Left cardiac atrium (tissue), 4 donors: ENCODE results near the gene ANO8. TPM values are rescaled to one million over a fixed set of nuclear protein-coding genes. Genes with fewer than 3 reads are reported as not detected.
"Not testable (repeated sequence)": the region's sequence is repeated elsewhere in the genome, so short reads cannot be mapped to it uniquely, and the experiment has no call there.

Experiments used
- ATAC-seq, 2 donors: fragments of 200-7000 bp; cut with Tn5 transposase; one replicate each; pipeline ENCODE4 v1.9.1; 2020; ENCODE audit warnings: mild to moderate bottlenecking in 2 of 2, moderate library complexity in 2 of 2
- DNase-seq: peaks from one replicate; pipeline ENCODE4 v3.0.0-alpha.2; 2020
- intact Hi-C, 2 donors: fragments of 100-400 bp; cut with DNase I; formaldehyde crosslinking; loops; one replicate each; pipeline versions ENCODE4 v1.14.1 to v1.15.1; 2022 to 2023
- total RNA-seq, 2 donors: library from RNA; stranded (reverse); fragmentation: NEBNext Ultra II Directional; extraction: Animal tissue kit (Norgen Biotek cat#: 25700); gene quantifications; one replicate each; pipeline ENCODE4 v1.2.1, GENCODE V29; 2021
- donor health status: DM: no; HTN: yes; CAD: no.
- donor health status: DM: no; HTN: yes; CAD: no; lungs with severe emphysema.
- donor health status: DM: yes; HTN: yes; CAD: no.
- donor health status: Dilated cardiomyopathy.

The ANO8 gene
- total RNA-seq, 2 donors from 2014 or later = 9.5 to 10.0 TPM

DNA sequence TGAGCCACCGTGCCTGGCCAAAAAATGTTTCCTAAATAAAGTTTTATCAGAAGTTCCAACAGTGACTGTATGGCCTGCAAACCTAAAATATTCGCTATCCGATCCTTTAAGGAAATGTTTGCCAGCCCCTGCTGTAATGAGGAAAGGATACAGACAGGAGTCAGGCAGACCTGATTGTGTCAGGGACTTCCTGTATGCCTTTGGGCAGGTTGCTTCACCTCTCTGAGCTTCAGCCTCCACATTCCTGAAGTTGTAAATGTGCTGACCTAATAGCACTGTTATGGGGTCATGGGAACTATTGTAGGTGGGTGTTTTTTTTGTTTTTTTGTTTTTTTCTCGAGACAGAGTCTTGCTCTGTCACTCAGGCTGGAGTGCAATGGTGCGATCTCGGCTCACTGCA lies 37.7 kb downstream of the ANO8 start:
- DNase-seq = no peak
- intact Hi-C loops = no loop called here
- no peak for ATAC-seq

DNA sequence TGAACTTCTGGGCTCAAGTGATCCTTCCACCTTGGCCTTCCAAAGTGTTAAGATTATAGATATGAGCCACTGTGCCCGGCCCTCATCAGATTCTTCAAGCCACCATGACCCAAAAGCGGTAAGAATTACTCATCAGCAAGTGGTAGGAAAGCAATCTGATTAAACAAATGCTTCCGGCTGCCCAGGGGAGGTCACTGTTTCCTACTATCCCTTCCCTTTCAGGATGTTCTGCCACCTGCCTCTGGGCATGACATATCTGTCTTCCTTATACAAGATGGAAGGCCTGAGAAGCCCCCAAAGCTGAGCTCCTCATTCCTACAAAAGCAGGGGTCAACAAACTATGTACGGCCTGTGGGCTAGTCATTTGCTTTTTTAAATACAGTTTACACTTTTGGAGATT lies 38.4 kb downstream of the ANO8 start:
- intact Hi-C loops = no loop called here
- no peak for ATAC-seq
- DNase-seq = no peak

DNA sequence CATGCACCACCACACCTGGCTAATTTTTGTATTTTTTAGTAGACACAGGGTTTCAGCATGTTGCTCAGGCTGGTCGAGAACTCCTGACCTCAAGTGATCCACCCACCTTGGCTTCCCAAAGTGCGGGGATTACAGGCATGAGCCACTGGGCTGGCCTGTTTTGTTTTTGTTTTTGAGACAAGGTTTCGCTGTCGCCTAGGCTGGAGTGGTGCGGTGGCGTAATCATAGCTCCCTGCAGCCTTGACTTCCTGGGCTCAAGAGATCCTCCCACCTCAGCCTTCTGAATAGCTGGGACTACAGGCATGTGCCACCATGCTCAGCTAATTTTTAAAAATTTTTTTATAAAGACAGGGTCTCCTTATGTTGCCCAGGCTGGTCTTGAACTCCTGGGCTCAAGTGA lies 39.1 kb downstream of the ANO8 start:
- DNase-seq, ATAC-seq, intact Hi-C loops: not testable (repeated sequence)

DNA sequence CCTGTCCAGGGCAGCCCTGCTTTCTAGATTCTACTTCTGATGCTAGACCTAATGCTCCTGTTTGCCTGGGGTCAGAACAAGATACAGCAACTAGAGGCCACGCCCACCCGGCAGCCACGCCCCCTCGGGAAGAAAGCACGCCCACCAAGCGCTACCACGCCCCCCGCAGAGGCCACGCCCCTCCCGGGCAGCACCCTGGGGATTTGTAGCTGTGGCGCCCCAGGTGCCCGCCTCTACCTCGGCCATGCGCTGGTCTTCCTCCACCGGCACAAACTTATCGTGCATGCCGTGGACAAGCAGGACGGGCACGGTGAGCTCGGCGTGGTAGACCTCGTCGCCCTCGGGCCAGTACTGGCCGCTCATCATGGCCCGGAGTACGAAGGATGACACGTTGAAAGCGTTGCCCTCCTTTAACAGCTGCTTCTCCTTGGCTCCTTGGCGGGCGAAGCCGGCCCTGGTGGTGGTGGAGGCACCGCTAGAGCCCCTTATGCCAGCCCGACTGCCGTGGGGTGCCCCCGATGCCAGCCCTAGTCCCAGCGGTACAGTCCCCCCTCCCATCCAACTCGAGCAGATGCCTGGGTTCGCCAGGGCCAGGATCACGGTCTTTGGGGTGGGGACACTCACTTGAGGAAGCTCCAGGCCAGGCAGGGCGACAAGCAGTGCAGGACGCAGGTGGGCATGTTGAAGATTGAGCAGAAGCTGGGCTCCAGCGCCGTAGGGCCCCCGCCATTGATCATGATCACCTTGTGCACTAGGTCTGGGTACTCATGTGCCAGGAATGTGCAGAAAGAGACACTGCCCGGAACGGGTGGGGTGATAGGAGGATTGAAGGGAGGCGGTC lies 40.4 kb downstream of the ANO8 start:
- no peak for DNase-seq
- intact Hi-C loops = loop anchor here in 1 of 2 donors (5.0 kb wide), 1 partner anchor 93 kb away; no protein-coding TSS in a partner anchor
- ATAC-seq = peak in 1 of 2 donors; percentile 10

DNA sequence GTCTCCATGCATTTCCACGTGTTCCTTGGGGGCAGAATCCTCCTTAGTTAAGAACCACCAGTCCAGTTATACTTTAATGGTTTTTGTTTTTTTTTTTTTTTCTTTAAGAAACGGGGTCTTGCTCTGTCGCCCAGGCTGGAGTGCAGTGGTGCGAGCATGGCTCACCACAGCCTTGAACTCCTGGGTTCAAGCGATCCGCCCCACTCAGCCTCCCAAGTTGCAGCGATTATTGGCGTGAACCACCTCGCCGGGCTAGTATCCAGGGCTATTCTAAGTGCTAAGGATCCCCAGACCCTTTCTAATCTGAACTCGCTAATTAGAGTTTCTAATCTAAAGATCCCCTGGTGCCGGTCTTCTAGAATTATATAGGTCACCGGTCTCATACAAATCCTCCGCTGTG lies 41.0 kb downstream of the ANO8 start:
- ATAC-seq (no peak), DNase-seq (no peak)
- intact Hi-C loops = loop anchor here in 1 of 2 donors (5.0 kb wide), 1 partner anchor 94 kb away; no protein-coding TSS in a partner anchor

DNA sequence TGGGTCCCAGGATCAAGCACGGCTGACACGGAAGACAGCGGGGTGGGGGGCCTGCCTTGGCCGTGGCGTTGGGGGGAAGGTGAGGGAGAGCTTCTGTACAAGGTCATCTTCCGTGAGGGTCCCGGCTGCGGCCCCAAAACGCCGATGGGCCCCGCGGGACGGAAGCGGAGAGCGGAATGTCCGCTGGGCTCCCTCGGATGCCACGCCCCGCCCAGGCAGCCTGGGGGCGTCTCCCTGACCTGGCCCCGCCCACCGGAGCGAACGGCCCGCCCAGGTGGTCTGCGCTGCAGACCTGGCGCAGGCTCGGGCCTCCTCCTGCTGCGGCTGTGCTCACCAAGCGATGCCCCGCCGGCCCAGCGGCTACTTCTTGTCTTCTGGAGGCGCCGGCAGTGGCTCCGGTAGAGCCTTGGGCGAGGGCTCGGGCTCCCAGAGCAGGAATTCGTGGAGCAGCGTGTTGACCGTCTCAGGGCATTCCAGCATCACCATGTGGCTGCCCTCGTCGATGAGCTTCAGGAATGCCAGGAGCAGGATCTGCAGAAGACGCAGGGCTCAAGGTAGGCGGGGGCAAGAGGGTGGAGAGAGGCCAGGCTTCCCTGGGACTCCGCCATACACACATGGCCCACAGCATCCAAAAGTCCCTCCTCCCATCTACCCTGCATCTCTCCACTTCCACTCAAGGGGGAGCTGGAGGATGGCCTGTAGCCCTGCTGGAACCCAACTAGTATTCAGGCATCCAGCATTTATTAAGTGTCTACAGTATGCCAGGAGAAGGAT lies 42.2 kb downstream of the ANO8 start:
- intact Hi-C loops = loop anchor here in 1 of 2 donors (5.0 kb wide), 1 partner anchor 95 kb away; no protein-coding TSS in a partner anchor
- ATAC-seq (peak; percentile 94), DNase-seq (peak; percentile 75)

DNA sequence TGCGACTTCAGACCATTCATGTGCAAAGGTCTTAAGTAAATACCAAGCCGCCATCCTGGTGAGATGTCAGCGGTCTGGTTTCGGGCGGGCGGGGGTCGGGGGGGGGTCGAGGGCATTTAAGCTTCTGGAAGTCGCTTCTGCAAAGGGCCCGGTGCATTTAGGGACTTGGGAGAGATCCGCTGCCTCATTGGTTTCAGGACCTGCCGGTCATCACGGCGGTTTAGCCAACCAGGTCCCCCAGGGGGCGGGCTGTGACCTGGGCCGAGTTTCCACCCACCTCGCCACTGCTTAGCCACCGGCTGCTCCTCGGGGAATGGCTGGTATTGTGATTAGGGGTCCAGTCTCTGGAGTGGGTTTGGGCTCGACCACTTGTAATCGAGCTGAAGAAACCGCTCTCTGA lies 45.2 kb downstream of the ANO8 start:
- peak in 1 of 2 donors; percentile 52 for ATAC-seq
- peak; percentile 86 for DNase-seq
- intact Hi-C loops = loop anchor here in 1 of 2 donors (10.0 kb wide), 1 partner anchor 85 kb away; no protein-coding TSS in a partner anchor

DNA sequence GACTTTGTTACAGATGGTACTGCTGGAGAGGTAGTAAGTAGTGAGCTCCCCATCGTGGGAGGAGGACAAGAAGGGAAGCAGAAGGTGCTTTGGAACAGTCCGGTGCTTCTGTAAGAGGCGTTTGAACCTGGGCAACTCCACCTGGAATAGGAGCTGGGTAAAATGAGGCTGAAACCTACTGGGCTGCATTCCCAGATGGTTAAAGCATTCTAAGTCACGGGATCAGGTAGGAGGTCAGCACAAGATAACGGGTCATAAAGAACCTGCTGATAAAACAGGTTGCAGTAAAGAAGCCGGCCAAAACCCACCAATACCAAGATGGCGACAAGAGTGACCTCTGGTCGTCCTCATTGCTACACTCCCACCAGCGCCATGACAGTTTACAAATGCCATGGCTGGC lies 47.9 kb downstream of the ANO8 start:
- intact Hi-C loops = loop anchor here in 1 of 2 donors (10.0 kb wide), 1 partner anchor 82 kb away; no protein-coding TSS in a partner anchor
- DNase-seq (no peak), ATAC-seq (no peak)

DNA sequence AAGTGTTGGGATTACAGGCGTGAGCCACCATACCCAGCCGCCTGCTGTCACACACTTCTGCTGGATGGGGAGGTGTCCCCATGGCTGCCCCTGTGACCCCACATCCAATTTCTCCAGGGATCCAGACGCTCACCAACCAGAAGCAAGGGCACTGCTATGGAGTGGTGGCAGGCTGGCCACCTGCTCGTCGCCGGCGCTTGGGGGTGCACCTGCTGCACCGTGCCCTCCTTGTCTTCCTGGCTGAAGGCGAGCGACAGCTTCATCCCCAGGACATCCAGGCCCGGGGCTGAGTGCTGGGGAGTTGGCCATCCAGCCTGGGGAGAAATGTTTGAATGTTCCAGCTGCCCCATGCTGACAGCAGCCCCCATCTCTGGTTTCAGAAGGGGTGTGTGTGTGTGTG lies 48.4 kb downstream of the ANO8 start:
- intact Hi-C loops = loop anchor here in 1 of 2 donors (10.0 kb wide), 1 partner anchor 81 kb away; no protein-coding TSS in a partner anchor
- ATAC-seq (no peak), DNase-seq (no peak)

DNA sequence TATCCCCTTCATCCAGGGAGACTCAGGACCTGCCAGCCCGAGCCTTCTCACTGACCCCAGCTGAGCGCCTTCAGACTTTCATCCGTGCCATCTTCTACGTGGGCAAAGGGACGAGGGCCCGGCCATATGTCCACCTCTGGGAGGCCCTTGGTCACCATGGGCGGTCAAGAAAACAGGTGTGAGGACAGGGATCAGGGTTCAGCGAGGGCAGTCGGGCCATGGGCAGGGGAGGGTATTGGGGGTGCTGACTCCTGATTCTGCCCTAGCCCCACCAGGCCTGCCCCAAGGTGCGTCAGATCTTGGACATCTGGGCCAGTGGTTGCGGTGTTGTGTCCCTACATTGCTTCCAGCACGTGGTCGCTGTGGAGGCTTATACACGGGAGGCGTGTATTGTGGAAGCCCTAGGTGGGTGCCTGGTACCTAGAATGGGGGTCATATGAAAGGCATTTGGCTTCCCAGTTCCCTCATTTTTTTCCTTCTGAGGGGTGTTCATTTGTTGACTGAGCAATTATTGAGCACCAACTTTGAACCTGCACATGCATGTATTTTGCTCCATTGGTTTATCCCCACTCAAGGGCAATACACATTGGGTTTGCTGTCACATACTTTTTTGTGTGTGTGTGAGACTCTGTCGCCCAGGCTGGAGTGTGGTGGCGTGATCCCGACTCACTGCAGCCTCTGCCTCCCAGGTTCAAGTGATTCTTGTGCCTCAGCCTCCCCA lies 49.1 kb downstream of the ANO8 start:
- intact Hi-C loops = loop anchor here in 1 of 2 donors (10.0 kb wide), 1 partner anchor 81 kb away; no protein-coding TSS in a partner anchor
- ATAC-seq = no peak
- no peak for DNase-seq

DNA sequence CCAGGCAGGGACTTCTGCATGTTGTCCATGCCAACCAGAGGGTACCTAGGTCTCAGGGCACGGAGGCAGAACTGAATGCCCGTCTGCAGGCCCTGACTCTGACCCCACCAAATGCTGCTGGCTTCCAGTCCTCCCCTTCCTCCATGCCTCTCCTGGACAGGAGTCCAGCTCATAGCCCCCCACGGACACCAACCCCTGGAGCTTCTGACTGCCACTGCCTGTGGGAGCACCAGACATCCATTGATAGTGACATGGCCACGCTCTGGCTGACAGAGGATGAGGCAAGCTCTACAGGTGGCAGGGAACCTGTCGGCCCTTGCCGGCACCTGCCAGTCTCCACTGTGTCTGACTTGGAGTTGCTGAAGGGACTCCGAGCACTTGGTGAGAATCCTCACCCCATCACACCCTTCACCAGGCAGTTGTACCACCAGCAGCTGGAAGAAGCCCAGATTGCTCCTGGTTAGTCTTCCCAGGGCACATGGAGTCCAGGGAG lies 51.1 kb downstream of the ANO8 start:
- DNase-seq (no peak), ATAC-seq (no peak)
- intact Hi-C loops = loop anchor here in 1 of 2 donors (5.0 to 10.0 kb wide), 2 partner anchors 79 to 216 kb away; no protein-coding TSS in a partner anchor

DNA sequence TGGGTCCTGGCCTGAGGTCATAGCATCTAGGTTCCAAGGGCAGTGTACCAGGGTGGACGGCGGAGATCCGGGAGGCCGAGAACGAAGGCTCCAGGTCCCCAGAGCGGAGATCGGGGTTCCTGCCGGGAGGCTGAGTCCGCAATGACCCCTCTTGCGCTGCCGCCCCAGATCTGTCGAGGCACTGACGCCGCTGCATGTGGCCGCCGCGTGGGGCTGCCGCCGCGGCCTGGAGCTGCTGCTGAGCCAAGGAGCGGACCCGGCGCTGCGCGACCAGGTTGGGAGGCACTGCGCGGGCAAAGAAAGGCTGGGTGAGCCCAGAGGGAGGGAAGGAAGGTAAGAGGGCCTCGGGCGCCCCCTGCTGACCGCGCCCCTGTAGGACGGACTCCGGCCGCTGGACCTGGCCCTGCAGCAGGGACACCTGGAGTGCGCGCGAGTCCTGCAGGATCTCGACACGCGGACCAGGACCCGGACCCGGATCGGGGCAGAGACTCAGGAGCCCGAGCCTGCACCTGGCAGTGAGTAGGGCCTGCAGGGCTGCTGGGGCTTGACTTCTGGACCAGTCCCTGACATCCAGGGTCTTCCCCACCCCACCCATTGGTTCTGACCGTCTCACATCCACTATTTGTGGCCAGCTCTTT lies 52.0 kb downstream of the ANO8 start:
- peak; percentile 95 to 96 for ATAC-seq
- intact Hi-C loops = loop anchor here (1.0 to 10.0 kb wide), 3 partner anchors 78 to 215 kb away; no protein-coding TSS in a partner anchor

DNA sequence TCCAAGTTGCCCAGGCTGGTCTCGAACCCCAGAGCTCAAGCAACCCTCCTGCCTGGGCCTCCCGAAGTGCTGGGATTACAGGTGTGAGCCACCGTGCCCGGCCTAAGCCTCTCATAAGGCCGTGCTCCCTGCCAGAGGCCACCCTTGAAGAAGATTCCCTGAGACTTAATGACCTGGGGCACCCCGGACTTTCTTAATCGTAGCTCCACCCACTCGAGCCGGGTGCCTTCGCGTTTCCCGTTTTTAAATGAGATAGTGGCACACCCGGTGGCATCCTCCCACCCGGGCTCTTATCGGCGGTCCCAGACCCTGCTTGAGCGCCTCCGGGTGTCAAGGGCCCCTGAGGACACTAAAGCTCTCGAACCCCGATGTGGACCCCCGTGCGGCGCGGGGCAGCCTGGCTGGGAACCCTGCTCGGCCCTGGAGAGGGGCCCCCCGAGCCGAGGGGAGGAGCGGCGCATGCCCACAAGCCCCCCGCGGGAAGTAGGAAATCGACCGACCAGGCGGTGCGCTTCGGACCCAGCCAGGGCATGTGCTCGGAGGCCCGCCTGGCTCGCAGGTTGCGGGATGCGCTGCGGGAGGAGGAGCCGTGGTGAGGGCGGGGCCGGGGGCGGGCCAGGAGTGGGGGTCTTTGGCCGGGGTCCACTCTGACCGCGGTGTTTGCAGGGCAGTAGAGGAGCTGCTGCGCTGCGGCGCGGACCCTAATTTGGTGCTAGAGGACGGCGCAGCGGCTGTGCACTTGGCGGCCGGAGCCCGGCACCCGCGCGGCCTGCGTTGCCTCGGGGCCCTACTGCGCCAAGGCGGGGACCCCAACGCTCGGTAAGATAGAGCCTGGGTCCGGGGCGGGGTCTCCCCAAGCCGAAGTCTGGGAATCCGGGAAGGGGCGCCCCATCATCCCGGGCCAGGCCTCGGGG lies 53.0 kb downstream of the ANO8 start, which contains the start of gene ANKLE1:
ANKLE1 (plus strand) TSS at position 511 of the 914 bp plus-strand sequence; CDS start at position 531, 20 bp downstream.
- intact Hi-C loops = loop anchor here (1.0 to 10.0 kb wide), 3 partner anchors 77 to 214 kb away; no protein-coding TSS in a partner anchor
- no peak for DNase-seq
- peak; percentile 40 to 56 for ATAC-seq

More for the DNA sequence above, 52.0 kb downstream of the ANO8 start:
- peak; percentile 85 for DNase-seq

DNA sequence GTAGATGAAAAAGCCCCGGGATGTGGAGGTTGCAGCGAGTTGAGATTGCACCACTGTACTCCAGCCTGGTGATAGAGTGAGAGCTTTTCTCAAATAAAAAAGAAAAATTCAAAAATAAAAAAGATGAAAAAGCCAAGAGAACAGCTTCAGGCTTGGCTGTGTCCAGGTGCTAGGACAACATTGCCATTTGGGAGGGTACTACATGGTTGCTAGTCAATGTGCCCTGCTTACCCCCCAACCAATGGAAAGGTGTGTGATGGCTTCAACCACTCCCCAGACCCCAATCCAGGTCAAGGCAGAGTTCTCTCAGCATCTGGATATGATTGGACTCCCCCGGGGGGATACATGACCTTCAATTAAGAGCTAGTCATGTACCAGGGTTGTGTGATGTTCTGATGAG lies 55.2 kb downstream of the ANO8 start:
- no peak for DNase-seq
- no peak for ATAC-seq
- intact Hi-C loops = no loop called here

DNA sequence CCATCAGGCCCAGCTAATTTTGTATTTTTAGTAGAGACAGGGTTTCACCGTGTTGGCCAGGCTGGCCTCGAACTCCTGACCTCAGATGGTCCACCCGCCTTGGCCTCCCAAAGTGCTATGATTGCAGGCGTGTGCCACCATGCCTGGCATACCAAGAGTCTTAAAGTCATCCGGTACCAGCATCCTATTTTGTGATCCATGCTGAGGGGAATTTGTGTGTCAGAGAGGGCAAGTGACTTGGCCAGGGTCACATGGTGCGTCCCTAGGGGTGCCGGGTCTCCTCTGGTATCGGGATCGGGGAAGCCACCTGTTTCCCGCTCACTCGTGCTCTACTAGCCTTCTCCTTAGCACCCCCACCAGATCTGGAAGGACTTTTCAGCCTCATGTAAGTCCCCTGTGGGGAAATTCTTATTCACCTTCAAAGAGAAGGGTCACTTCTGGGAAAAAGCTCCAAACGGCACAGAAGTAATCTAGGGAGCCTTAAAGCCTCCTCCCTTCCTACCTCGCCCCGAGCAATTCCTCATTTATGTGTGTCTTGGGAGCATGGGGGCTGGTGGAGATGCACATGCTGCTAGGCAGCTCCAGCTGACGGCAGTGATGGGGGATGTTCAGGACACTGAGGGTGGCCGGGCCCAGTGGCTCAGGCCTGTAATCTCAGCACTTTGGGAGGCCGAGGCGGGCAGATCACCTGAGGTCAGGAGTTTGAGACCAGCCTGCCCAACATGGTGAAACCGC lies 59.0 kb downstream of the ANO8 start:
- ATAC-seq (no peak), DNase-seq (no peak)
- intact Hi-C loops = no loop called here

DNA sequence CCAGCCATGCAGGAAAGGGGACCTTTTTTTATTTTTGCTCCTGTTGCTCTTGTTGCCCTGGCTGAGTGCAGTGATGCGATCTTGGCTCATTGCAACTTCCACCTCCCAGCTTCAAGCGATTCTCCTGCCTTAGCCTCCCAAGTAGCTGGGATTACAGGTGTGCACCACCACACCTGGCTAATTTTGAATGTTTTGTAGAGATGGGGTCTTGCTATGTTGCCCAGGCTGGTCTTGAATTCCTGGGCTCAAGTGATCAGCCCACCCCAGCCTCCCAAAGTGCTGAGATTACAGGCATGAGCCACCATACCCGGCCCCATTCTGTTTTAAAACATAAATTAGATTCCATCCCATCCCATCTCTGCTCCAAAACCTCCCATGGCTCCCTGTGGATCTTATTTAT lies 59.8 kb downstream of the ANO8 start:
- intact Hi-C loops, DNase-seq, ATAC-seq: not testable (repeated sequence)
